ENCODE results near the gene PROCA1. TPM values are rescaled to one million over a fixed set of nuclear protein-coding genes. Genes with fewer than 3 reads are reported as not detected.
"Not testable (repeated sequence)": the region's sequence is repeated elsewhere in the genome, so short reads cannot be mapped to it uniquely, and the experiment has no call there.

The PROCA1 gene
- total RNA-seq, 6 donors from 2014 or later = 1.2 to 11.5 (median 3.4) TPM

DNA sequence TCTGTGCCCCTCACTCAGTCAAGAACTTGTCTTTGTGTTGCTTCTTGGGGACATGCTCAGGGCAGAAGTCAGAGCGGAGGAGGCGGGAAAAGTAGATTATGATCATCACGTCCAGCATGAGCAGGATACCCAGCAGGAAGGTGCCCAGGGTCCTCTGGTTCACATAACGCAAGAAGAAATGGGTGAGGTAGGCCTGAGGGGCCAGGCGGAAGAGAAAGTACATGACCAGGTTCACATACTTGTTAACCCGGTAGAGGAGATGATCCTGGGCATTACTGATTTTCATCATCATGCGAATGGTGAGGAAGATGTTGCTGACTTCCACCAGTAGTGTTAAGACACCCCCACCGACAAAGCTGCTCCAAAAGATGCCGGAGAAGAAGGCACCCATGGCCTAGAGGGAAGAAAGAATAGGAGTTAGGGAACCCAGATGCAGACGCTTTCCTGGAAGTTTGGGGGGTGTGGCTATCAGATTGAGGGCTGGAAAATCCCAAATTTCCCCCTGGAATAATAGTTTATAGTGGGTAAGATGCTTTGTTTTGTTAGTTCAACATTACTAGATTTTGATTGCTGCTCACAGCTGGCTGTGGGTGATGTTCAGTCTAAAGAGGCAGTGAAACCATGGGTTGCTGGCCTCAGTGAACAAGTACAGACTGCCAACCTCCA, 12.9 kb upstream of the PROCA1 start:
- ATAC-seq (ENCODE audit: low FRiP score in 2 of 2) = no peak
- DNase-seq = no peak
- Histone ChIP-seq H3K27ac (peak overlapping the region in 2 of 4 donors; percentile 95 to 96), H3K36me3 (peaks cover 10 to 44% (median 33%) of the 10 kb centered on the region in 4 donors), H3K27me3 (no peaks in the 10 kb centered on the region), H3K4me1 (peaks cover 53 to 86% (median 69%) of the 10 kb centered on the region in 4 donors), H3K9me3 (no peaks in the 10 kb centered on the region), H3K4me3 (peak overlapping the region in 3 of 4 donors; percentile 62 to 75 (median 71))
- WGBS, 2 donors = 79 to 86% methylated on average over 10 of the region's 10 CpGs
- no peak for TF ChIP-seq EP300 (IDR thresholded peaks at IDR 0.05)
- TF ChIP-seq POLR2A (IDR thresholded peaks at IDR 0.05) = no peak

- H3K36me3 ChIP-seq = peaks cover 10 to 44% (median 33%) of the 10 kb centered on the region in 4 donors
- TF ChIP-seq POLR2AphosphoS5 (IDR thresholded peaks at IDR 0.05) (peak; percentile 48 to 59), POLR2A (IDR thresholded peaks at IDR 0.05) (peak in 1 of 4 donors; percentile 45), EP300 (IDR thresholded peaks at IDR 0.05) (peak in 1 of 4 donors; percentile 40)
- not testable (repeated sequence) for H3K27me3 ChIP-seq; ATAC-seq (ENCODE audit: low FRiP score in 2 of 2); H3K9me3 ChIP-seq
- H3K4me3 ChIP-seq = peak overlapping the region in 1 of 4 donors; percentile 75
- peak overlapping the region in 2 of 4 donors; percentile 52 to 96 for H3K27ac ChIP-seq
- 70 to 76% methylated on average over 4 of the region's 4 CpGs for WGBS, 2 donors
- peaks cover 49 to 84% (median 70%) of the 10 kb centered on the region in 4 donors for H3K4me1 ChIP-seq
- peak in 1 of 2 donors; percentile 71 for DNase-seq
Observed at GRCh38 chr17:28723836-28724499, 12.3 kb upstream of the PROCA1 start.

DNA sequence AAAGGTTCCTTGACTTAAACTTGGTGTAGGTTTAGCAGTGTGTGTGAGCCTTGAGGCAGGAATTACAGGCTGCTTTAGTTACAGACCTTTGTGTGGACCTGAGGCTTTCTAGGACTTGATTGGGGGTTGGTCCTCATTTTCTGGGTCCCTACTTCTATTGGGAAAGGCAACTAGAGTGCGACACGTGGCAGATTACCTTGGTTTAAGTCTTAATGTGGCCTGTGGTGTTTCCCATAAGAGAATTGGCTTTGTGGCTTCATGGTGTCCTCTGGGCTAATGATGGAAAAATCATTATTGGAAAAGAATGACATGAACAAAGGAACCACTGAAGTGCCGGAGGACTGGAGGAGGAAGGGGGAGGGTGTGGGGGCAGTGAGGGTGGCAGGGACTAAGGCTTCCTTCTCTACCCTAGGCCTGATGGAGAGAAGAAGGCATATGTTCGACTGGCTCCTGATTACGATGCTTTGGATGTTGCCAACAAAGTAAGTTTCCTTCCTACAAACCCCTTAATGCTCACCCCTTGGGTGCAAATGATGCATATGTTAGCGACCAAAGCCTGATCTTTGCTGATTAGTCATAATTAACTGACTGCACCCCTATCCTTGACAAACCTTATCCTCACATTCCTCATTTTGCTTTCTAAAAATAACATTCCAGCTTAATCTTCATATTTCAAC, 11.6 kb upstream of the PROCA1 start:
- DNase-seq = no peak
- peaks cover 55 to 89% (median 76%) of the 10 kb centered on the region in 4 donors for H3K4me1 ChIP-seq

GRCh38 chr17:28722417-28723158, 10.9 kb upstream of the PROCA1 start:
- H3K4me3 ChIP-seq = peak overlapping the region in 1 of 4 donors; percentile 94
- H3K27me3 ChIP-seq = no peaks in the 10 kb centered on the region
- ATAC-seq (ENCODE audit: low FRiP score in 2 of 2) (no peak), DNase-seq (no peak)
- H3K36me3 ChIP-seq = peaks cover 10 to 44% (median 33%) of the 10 kb centered on the region in 4 donors
- H3K9me3 ChIP-seq = no peaks in the 10 kb centered on the region
- TF ChIP-seq EP300 (IDR thresholded peaks at IDR 0.05) = no peak
- TF ChIP-seq POLR2AphosphoS5 (IDR thresholded peaks at IDR 0.05) = no peak
- TF ChIP-seq POLR2A (IDR thresholded peaks at IDR 0.05) = no peak
- TF ChIP-seq, protein P1, sequence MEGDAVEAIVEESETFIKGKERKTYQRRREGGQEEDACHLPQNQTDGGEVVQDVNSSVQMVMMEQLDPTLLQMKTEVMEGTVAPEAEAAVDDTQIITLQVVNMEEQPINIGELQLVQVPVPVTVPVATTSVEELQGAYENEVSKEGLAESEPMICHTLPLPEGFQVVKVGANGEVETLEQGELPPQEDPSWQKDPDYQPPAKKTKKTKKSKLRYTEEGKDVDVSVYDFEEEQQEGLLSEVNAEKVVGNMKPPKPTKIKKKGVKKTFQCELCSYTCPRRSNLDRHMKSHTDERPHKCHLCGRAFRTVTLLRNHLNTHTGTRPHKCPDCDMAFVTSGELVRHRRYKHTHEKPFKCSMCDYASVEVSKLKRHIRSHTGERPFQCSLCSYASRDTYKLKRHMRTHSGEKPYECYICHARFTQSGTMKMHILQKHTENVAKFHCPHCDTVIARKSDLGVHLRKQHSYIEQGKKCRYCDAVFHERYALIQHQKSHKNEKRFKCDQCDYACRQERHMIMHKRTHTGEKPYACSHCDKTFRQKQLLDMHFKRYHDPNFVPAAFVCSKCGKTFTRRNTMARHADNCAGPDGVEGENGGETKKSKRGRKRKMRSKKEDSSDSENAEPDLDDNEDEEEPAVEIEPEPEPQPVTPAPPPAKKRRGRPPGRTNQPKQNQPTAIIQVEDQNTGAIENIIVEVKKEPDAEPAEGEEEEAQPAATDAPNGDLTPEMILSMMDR (IDR thresholded peaks at IDR 0.05) = no peak
- 66 to 71% methylated on average over 6 to 7 of the region's 7 CpGs for WGBS, 2 donors
- peak overlapping the region in 1 of 4 donors; percentile 81 for H3K27ac ChIP-seq
- H3K4me1 ChIP-seq = peaks cover 60 to 89% (median 77%) of the 10 kb centered on the region in 4 donors

More for the DNA sequence above, 11.6 kb upstream of the PROCA1 start:
- ATAC-seq (ENCODE audit: low FRiP score in 2 of 2) = no peak
- WGBS, 2 donors = 77 to 83% methylated on average over 6 of the region's 6 CpGs
- no peak for TF ChIP-seq POLR2A (IDR thresholded peaks at IDR 0.05)
- TF ChIP-seq EP300 (IDR thresholded peaks at IDR 0.05) = no peak
- TF ChIP-seq, protein P1 (IDR thresholded peaks at IDR 0.05) = no peak
- TF ChIP-seq POLR2AphosphoS5 (IDR thresholded peaks at IDR 0.05) = no peak
- no peaks in the 10 kb centered on the region for H3K9me3 ChIP-seq
- H3K27ac ChIP-seq = peak overlapping the region in 1 of 4 donors; percentile 81
- peaks cover 10 to 44% (median 33%) of the 10 kb centered on the region in 4 donors for H3K36me3 ChIP-seq
- H3K4me3 ChIP-seq = no peak overlapping the region
- H3K27me3 ChIP-seq = no peaks in the 10 kb centered on the region

- H3K27me3 ChIP-seq; ATAC-seq (ENCODE audit: low FRiP score in 2 of 2); H3K9me3 ChIP-seq: not testable (repeated sequence)
- Histone ChIP-seq H3K27ac (peak overlapping the region in 2 of 4 donors; percentile 39 to 81), H3K4me1 (peaks cover 61 to 89% (median 81%) of the 10 kb centered on the region in 4 donors), H3K36me3 (peaks cover 10 to 44% (median 33%) of the 10 kb centered on the region in 4 donors), H3K4me3 (peak overlapping the region in 3 of 4 donors; percentile 70 to 96 (median 94))
- WGBS, 2 donors = 35 to 41% methylated on average over 19 of the region's 19 CpGs
- peak in 1 of 2 donors; percentile 58 for DNase-seq
Observed at GRCh38 chr17:28720997-28721329, 9.3 kb upstream of the PROCA1 start.
